Measurements from ENCODE around the gene PRR23E.

DNA sequence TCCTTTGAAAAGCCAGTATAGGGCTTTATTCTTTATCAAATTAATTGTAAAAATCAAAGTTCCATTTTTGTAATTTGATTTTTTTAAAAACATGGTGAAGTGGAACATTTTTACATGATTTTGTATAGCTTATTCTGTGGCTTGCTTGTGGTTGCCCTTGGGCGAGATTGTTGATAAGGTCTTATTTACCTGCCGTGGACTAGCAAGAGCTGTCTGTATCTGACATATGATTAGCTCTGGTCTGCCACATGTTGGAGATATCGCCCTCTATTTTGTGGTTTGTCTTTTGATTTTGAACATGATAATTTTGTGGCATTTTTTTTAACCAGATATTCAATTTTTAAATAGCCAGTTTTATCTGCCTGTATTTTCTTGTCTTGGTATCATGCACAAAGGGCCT is 844 bp downstream of the PRR23E start:
- TF ChIP-seq EP300 (IDR thresholded peaks at IDR 0.05) = no peak
- no peak for TF ChIP-seq CTCF (IDR thresholded peaks at IDR 0.05)
